GM19438 (cell line): ENCODE data around the gene ZMYM5.
"Not testable (repeated sequence)": the region's sequence is repeated elsewhere in the genome, so short reads cannot be mapped to it uniquely, and the experiment has no call there.

Source experiments
- ATAC-seq: cut with Tn5 transposase; IDR thresholded peaks from one replicate; pipeline ENCODE4 v1.9.1; 2021; ENCODE audit warnings: low read depth; ENCODE audit not compliant: unreplicated experiment

Gene ZMYM5

GRCh38 chr13:19834704-19835103, 28.7 kb downstream of the ZMYM5 start:
- no peak for ATAC-seq

DNA sequence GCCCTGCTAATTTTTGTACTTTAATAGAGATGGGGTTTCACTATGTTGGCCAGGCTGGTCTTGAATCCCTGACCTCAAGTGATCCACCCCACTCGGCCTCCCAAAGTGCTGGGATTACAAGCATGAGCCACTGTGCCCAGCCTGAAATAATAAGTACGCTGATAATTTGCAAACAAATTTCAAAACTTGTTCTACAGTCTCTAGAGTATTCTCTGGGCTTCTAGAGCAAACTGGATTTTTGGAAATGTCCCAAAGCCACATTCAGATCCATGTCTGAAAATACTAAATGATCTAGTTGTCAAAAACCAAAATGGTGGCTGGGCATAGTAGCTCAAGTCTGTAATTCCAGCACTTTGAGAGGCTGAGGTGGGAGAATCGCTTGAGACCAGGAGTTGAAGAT, 40.8 kb downstream of the ZMYM5 start:
- ATAC-seq, result no peak

DNA sequence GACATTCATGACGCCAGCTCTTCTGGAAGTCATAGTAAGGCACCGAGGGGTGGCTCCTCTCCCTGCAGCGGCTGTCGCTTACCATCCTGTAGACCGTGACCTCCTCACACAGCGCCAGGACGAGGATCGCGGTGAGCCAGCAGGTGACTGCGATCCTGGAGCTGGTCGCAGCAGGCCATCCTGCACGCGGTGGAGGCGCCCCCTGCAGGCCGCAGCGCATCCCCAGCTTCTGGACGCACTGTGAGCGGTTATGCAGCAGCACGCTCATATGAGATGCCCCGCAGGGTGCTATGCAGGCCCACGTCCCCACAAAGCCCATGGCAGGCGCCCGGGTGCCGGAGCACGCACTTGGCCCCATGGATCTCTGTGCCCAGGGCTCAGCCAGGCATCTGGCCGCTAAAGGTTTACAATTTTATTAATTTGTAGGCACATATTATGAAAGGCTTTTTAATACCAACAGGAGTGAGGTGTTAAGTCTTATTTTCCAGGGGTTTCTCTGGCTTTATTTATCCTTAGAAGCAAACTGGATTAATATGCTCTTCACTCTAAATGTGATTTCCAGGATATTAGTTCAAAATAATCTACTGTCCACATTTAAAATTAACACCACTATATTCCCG, 45.1 kb downstream of the ZMYM5 start:
- ATAC-seq, result no peak

GRCh38 chr13:19817510-19818158, 45.8 kb downstream of the ZMYM5 start:
- no peak for ATAC-seq

DNA sequence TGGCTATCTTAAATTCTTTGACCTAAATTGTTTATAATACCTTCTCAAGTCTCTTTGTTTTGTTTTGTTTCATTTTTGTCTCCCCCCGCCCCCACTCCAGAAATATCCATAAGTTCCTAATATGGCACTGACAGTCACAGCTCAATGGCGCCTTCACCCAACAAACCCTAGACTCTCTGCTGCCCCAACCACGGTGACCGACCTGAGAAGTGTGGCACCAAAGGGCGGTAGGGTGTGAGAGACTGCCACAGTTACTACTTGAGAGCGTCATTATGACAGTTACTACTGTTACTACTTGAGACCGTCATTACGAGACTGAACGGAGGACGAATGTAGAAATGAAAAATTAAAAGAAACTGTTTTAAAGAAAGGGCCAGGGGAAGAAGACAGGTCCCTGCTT, 46.3 kb downstream of the ZMYM5 start:
- no peak for ATAC-seq

DNA sequence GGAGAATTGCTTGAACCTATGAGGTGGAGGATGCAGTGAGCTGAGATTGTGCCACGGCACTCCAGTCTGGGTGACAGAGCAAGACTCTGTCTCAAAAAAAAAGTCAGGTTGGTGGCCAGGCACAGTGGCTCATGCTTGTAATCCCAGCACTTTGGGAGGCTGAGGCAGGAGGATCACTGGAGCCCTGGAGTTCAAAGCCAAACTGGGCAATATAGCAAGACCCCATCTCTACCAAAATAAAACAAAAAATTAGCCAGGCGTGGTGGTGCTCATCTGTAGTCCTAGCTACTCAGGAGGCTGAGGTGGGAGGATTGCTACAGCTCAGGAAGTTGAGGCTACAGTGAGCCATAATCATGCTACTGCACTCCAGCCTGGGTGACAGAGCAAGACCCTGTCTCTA, 47.6 kb downstream of the ZMYM5 start:
- not testable (repeated sequence) for ATAC-seq

GRCh38 chr13:19810996-19811881, 52.2 kb downstream of the ZMYM5 start:
- no peak for ATAC-seq

GRCh38 chr13:19810151-19810550, 53.3 kb downstream of the ZMYM5 start:
- no peak for ATAC-seq

DNA sequence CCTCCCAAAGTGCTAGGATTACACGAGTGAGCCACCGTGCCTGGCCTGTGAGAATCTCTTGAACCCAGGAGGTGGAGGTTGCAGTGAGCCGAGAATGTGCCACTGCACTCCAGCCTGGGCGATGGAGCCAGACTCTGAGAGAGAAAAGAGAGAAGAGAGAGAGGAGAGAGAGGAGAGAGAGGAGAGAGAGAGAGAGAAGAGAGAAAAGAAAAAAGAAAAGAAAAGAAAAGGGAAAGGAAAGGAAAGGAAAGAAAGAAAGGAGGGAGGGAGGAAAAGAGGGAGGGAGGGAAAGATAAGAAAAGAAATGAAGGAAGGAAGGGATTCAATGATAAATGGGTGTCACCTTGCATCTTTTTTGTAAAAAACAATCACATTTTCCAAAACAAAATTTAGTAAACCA, 57.7 kb downstream of the ZMYM5 start:
- no peak for ATAC-seq

GRCh38 chr13:19795956-19796355, 67.5 kb downstream of the ZMYM5 start:
- ATAC-seq, result no peak

GRCh38 chr13:19794631-19795030, 68.8 kb downstream of the ZMYM5 start:
- no peak for ATAC-seq

DNA sequence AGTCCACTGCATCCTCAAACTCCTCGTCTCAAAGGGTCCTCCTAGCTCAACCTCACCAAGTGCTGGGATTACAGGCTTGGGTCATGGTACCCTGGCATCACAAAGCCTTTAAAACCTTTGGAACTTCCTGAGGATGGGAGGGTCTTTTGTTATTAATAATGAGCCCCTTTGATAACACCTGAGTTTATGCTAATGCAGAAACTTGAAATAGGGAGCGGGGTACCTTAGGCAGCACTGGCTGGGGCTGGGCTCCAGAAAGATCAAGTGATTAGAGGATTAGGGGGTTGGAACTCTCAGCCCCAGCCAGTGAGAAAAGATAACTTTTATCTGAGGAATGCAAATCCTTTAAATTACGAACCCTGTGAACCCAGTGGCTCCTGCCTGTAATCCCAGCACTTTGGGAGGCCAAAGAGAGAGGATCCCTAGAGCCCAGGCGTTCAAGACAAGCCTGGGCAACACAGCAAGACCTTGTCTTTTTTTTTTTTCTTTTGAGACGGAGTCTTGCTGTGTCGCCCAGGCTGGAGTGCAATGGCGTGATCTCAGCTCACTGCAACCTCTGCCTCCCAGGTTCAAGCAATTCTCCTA, 71.4 kb downstream of the ZMYM5 start:
- no peak for ATAC-seq

DNA sequence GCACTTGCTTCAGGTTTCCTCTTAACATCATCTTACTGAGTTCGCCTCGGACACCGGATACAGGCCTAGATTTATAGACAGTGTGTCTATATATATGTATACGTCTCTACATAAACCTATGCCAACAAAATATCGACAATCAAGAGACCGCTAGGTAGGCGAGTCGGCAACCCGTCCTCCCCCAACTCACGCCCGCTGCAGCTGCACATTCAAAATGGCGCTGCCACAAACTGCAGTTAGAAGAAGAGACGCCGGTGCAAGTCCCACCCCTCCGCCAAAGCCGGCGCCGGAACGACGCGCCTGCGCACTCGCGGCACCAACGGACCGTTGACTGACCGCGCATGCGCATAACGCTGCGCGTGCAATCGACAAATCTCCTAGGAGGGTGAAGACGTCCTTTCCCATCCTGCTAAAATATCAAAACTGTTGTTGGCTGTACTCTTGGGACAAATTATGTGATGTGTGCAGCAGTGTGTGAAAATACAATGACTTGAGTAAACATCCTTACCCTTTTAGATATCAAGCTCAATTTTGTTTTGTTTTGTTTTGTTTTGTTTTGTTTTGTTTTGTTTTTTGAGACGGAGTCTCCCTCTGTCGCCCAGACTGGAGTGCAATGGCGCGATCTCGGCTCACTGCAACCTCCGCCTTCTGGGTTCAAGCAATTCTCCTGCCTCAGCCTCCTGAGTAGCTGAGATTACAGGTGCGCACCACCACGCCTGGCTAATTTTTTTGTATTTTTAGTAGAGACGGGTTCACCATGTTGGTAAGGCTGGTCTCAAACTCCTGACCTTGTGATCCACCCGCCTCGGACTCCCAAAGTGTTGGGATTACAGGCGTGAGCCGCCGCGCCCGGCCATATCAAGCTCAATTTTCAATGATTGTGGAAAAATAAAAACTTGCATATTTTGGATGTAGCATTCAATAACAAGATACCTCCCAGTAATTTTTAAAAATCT, 80.4 kb downstream of the ZMYM5 start, which contains the start of gene PSPC1:
TSS of gene PSPC1 (minus strand) at position 219 of the 956 bp plus-strand sequence. CDS start at position 31, 188 bp downstream.
- peak; percentile 85 for ATAC-seq

DNA sequence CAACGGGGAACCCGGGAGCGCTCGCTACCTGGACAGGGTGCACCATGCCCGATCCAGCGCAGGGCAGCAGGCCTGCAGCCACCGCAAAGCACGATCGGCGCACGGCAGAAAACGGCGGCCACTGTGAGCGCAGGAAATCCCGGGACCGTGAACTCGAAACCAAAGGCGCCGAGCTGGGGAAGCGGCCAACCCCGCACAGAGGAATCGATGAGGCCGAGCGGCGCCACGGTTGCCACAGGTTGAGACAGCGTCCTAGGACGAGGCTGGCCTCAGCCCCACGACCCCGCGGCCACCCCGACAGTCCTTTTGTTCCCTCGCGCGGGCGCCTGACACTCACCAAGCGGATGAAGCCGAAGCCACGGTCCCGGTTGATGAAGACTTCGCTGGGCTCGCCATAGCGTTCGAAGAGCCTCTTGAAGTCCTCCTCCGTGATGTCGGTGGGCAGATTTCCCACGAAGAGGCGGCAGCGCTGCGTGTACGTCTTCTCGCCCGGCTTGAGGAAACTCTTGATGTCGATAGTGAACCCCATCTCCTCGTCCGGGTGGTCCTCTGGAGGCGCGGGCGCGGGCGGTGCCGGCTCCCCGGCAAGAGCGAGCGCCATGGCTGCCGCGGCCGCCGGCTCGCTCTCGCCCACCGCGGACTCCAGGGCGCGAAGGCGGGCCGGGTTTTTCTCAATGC, 81.3 kb downstream of the ZMYM5 start:
- peak; percentile 39 for ATAC-seq

DNA sequence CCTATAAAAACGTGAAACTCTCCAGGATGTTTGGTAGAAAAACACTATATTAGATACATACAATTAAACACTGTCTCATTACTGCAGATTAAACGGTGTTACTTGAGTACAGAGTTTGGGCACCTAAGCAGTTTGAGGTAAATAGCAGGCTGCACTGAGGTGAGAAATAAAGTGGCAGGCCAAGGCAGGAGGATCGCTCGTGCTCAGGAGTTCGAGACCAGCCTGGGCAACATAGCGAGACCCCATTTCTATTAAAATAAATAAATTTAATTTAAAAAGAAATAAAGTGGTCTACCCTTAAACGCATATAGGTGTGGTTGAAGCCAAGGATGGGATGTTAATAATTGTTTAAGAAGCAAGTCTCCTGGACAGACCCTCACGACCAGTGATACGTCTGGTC, 81.9 kb downstream of the ZMYM5 start:
- no peak for ATAC-seq

- not testable (repeated sequence) for ATAC-seq
These were observed 82.6 kb downstream of the ZMYM5 start for GRCh38 chr13:19780753-19781418.
